ENCODE measurements around the gene MSI2.
A peak's percentile ranks its signal among the peaks of the same experiment; 100 is the strongest.

MSI2 gene

DNA sequence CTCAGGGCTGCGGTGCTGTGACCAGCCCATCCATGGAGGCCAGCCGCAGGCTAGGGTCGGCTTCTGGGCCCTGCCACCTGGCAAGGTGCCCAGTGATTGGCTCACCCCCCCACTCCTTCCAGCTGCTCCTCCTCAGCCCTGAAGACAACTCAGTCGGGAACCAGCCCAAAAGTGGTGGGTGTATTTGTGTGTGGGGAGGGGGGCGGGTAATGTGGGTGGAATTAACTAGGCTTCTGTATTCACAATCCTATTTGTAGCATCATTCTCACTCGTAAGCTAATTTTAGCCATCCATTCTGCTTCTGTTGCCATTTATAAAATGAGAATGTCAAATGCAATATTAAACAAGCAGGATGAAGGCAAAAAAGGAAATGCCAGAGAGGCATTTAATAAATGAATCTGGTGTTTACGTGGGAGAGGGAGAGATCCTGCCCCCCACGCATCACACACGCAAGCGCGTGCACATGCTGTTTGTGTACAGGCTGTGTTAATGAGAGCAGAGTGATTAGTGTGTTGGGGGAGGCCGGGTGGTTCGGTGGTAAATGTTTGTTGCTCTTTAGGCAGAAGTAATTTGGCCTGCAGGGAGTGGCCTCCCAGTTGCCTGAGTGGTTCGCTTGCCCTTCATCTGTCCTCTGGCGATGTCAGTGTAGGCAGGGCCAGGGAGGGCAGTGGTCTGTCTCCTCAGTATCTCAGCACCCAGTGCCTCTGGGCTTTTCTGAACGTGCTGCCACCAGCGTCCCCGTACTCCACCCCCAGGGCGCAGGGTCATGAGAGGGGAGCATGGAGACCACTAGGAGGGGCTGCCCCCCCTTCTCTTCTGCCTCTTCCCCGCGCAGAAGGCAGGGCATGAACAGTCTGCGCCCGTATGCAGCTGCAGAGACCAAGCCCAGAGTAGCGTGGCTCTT is 348.7 kb downstream of the MSI2 start:
- POLR2A ChIA-PET (ENCODE audit: low non-redundant PET) = interaction anchor here (0.5 kb wide), 1 partner anchor 1633 kb away, joined by 4 read pairs; no protein-coding TSS in a partner anchor
- no peak for TF ChIP-seq CTCF (conservative IDR thresholded peaks at IDR 0.05; ENCODE audit: low read depth)
- DNase-seq (ENCODE audit: low spot score) = no peak
- CTCF ChIA-PET = interaction anchor here (0.9 kb wide), 1 partner anchor 362 kb away, joined by 5 read pairs; no protein-coding TSS in a partner anchor
- H3K27ac ChIP-seq = no peak overlapping the region

- CTCF ChIA-PET = interaction anchor here (0.8 to 0.9 kb wide), 2 partner anchors 8 to 363 kb away, joined by 3 to 5 read pairs; no protein-coding TSS in a partner anchor
Observed at GRCh38 chr17:57605675-57606105, 349.4 kb downstream of the MSI2 start.

DNA sequence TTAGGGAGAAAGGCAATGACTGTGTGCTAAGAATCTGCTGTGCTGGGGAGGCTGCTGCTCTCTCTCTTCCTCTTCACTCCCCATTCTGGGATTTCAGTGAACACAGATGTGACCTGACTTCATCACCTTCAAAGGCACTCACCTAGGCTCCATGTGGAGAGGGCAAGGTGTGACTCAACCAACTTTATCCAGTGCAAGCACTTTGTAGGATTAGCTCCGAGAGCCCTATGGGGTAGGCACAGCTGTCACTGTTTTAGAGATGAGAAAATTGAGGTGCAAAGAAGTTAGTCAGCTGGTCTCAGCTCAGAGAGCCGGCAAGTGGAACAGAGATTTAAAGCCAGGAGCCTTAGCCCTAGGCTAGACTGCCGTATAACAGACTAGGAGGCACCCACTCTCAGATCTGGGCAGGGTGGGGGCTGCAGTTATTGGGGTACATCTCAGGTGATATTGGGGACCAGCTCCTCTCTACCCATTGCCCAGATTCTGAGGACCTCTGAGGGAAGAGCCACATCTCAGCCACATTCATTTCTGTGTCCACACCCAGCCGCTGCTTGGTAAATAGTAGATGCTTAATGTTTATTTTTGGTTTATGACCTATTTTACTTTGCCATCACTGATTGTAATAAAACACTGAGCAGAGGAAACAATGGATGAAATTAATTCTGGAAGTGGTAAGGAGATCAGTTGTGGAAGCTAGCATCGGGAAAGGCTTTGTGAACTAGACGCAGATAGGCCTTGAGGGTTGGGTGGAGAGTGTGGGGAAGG is 350.0 kb downstream of the MSI2 start:
- POLR2A ChIA-PET (ENCODE audit: low non-redundant PET) = no interaction called here

More at GRCh38 chr17:57605675-57606105, 349.4 kb downstream of the MSI2 start:
- no peak for TF ChIP-seq CTCF (conservative IDR thresholded peaks at IDR 0.05; ENCODE audit: low read depth)
- POLR2A ChIA-PET (ENCODE audit: low non-redundant PET) = no interaction called here
- H3K27ac ChIP-seq = no peak overlapping the region
- DNase-seq (ENCODE audit: low spot score) = no peak

GRCh38 chr17:57607553-57608120 is 351.3 kb downstream of the MSI2 start:
- ChIA-PET POLR2A (ENCODE audit: low non-redundant PET) (no interaction called here), CTCF (interaction anchor here (0.6 to 0.7 kb wide), 3 partner anchors 8 to 21 kb away, joined by 3 to 4 read pairs (median 4); no protein-coding TSS in a partner anchor)
- no peak for TF ChIP-seq CTCF (conservative IDR thresholded peaks at IDR 0.05; ENCODE audit: low read depth)

More for the DNA sequence above, 350.0 kb downstream of the MSI2 start:
- no peak for TF ChIP-seq CTCF (conservative IDR thresholded peaks at IDR 0.05; ENCODE audit: low read depth)
- DNase-seq (ENCODE audit: low spot score) = no peak
- no peak overlapping the region for H3K27ac ChIP-seq
- CTCF ChIA-PET = interaction anchor here (0.8 to 0.9 kb wide), 2 partner anchors 9 to 364 kb away, joined by 3 to 5 read pairs; no protein-coding TSS in a partner anchor

DNA sequence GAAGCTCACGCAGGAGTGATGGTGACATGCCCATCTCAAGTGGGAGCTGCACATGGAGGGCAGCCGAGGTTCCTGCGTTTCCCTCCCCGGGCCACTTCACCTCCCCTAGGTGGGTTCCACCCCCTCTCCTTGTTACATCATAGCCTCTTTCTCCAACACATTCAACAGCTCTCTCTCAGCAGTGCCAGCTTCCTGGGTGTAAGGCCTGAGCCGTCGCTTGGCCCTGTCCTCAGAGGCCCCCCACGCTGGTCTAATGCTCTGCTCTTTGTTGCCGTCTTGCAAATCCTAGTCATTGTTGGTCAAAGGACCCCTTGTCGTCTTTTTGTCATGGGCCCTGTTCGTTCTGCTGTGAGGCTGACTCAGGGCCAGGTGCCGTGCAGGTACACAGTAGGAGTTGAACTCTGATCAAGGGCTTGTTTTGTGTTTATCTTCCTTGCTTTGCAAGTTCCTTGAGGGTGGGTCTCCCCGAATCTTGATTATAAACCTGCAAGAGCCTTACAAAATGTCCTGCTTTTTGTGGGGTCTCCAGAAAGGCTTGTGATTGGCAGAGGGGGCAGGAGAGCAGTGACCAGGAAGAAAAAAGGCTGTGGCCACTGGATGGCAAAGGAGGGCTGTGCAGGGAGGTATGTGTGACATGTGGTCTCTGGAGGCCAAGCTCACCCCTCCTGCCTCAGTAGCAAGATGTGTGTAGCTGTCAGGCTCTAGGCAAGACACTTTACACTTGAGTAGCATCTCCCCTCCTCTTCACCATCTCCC is 352.2 kb downstream of the MSI2 start:
- no peak for TF ChIP-seq CTCF (conservative IDR thresholded peaks at IDR 0.05; ENCODE audit: low read depth)
- CTCF ChIA-PET = interaction anchor here (0.6 to 0.7 kb wide), 4 partner anchors 9 to 207 kb away, joined by 3 to 4 read pairs (median 4); no protein-coding TSS in a partner anchor
- no peak for DNase-seq (ENCODE audit: low spot score)
- peak overlapping the region; percentile 39 for H3K27ac ChIP-seq
- POLR2A ChIA-PET (ENCODE audit: low non-redundant PET) = no interaction called here

More at GRCh38 chr17:57607553-57608120, 351.3 kb downstream of the MSI2 start:
- H3K27ac ChIP-seq = peak overlapping the region; percentile 39
- DNase-seq (ENCODE audit: low spot score) = peak; percentile 64
